ENCODE results near the gene ADIRF. TPM values are rescaled to one million over a fixed set of nuclear protein-coding genes. Genes with fewer than 3 reads are reported as not detected.

Gene ADIRF
- total and polyA plus RNA-seq, 10 of the 15 experiments (the other 5 are each of a cell fraction or from before 2014, with no cell fraction given): 0.12 to 2.5 (median 0.70) TPM; not detected in 2

DNA sequence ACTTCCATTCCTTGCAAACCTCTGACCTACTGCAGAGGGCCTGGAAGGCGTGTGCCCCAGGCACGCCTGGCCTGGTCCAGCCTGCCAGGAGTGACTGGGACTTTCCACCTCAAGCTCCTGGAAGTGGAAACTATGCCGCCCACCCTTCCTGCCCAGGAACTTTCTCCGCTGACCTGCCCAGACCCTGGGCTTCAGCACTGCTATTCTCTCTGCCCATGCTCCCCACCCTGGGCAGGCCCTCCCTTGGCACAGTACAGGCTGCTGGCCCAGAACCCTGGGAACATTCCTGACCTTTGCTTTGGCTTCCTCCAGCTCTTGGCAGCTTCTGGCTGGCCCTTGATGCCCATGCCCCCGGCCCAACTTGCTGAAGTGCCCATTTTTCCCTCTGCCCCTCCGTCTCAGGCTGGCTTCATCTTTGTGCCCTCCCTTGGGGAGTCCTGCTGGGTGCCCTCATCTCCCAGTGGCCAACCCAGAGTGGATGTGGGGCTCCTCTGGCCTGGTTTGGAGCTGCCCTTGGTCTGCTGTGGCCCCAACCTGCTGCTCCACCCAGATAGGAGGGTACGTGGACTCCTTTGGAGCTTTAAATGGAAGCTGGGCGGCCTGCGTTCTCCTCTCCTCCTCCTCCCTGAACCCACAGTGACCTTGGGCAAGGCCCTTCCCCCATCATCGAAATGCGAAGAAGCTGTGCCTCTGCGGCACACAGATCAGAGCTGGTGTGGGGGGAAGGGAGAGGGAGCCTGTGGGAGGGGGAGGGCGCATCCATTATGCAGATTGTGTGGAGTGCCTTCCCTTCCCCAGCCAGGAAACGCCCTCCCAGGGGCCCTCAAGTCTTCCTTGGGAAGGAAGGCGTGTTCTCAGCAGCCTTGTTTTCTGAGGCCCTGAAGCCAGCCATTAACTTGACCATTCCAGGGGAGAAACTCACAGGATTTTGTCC lies 14.3 kb upstream of the ADIRF start:
- H3K79me2 ChIP-seq (ENCODE audit: control insufficient read depth, insufficient read depth, low read length): no peaks in the 10 kb centered on the region
- CTCF ChIA-PET: no interaction called here

More for the DNA sequence above, 14.3 kb upstream of the ADIRF start:
- RAD21 ChIA-PET (ENCODE audit: unreplicated experiment): no interaction called here
- Histone ChIP-seq H3K9ac (ENCODE audit: control insufficient read depth, insufficient read depth, low read length) (no peak overlapping the region), H3K4me3 (no peak overlapping the region), H4K20me1 (ENCODE audit: control insufficient read depth, insufficient read depth) (no peaks in the 10 kb centered on the region), H2AFZ (ENCODE audit: control insufficient read depth, low read depth, low read length) (no peak overlapping the region), H3K9me3 (replicated peaks; ENCODE audit: control insufficient read depth, insufficient read depth, low read length) (no peaks in the 10 kb centered on the region; the same call in 2 of the 3 replicates), H3K27me3 (replicated peaks in 1 of 2; ENCODE audit: control insufficient read depth in 2 of 2, insufficient read depth in 2 of 2, low read length in 1 of 2) (no peaks in the 10 kb centered on the region), H3K36me3 (ENCODE audit: control insufficient read depth in 2 of 2, insufficient read depth in 2 of 2, low read length in 1 of 2) (no peaks in the 10 kb centered on the region), H3K4me1 (ENCODE audit: control insufficient read depth, insufficient read depth, low read length) (peaks cover 3% of the 10 kb centered on the region; the same call in 1 of the 2 replicates), H3K4me2 (ENCODE audit: control insufficient read depth, insufficient read depth) (no peak overlapping the region), H3K27ac (ENCODE audit: control insufficient read depth, insufficient read depth) (no peak overlapping the region)
- no peak for FAIRE-seq
- no peak for TF ChIP-seq CHD1 (IDR thresholded peaks at IDR 0.05; ENCODE audit: low read depth, low read length)
- no peak for TF ChIP-seq SUPT20H (IDR thresholded peaks at IDR 0.05; ENCODE audit: borderline replicate concordance, control insufficient read depth, low read depth, low read length)
- TF ChIP-seq, protein P1, sequence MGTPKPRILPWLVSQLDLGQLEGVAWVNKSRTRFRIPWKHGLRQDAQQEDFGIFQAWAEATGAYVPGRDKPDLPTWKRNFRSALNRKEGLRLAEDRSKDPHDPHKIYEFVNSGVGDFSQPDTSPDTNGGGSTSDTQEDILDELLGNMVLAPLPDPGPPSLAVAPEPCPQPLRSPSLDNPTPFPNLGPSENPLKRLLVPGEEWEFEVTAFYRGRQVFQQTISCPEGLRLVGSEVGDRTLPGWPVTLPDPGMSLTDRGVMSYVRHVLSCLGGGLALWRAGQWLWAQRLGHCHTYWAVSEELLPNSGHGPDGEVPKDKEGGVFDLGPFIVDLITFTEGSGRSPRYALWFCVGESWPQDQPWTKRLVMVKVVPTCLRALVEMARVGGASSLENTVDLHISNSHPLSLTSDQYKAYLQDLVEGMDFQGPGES (IDR thresholded peaks at IDR 0.05): no peak
- SMC1A ChIA-PET (ENCODE audit: uncharacterized antibody, unreplicated experiment): no interaction called here
- POLR2A ChIA-PET: no interaction called here
- in situ Hi-C loops (cut with MboI): no loop called here
- intact Hi-C loops (cut with micrococcal nuclease; ENCODE audit: unreplicated experiment): no loop called here
- no TSS peak for BruUV-seq (replicated peaks)
- DNase-seq (ENCODE audit: low read depth, low spot score): no peak
- no peak for ATAC-seq
- 33% methylated on average over 12 of the region's 15 CpGs for WGBS (ENCODE audit: insufficient coverage, insufficient replicate concordance, low lambda C conversion rate, missing lambda C conversion rate)

Data from GM12878 (cell line).